ENCODE data around the gene A1CF. TPM values are rescaled to one million over a fixed set of nuclear protein-coding genes. Genes with fewer than 3 reads are reported as not detected.
"Not testable (repeated sequence)": the region's sequence is repeated elsewhere in the genome, so short reads cannot be mapped to it uniquely, and the experiment has no call there.

Gene A1CF
- polyA plus RNA-seq, 1 donor, result 0.10 TPM

DNA sequence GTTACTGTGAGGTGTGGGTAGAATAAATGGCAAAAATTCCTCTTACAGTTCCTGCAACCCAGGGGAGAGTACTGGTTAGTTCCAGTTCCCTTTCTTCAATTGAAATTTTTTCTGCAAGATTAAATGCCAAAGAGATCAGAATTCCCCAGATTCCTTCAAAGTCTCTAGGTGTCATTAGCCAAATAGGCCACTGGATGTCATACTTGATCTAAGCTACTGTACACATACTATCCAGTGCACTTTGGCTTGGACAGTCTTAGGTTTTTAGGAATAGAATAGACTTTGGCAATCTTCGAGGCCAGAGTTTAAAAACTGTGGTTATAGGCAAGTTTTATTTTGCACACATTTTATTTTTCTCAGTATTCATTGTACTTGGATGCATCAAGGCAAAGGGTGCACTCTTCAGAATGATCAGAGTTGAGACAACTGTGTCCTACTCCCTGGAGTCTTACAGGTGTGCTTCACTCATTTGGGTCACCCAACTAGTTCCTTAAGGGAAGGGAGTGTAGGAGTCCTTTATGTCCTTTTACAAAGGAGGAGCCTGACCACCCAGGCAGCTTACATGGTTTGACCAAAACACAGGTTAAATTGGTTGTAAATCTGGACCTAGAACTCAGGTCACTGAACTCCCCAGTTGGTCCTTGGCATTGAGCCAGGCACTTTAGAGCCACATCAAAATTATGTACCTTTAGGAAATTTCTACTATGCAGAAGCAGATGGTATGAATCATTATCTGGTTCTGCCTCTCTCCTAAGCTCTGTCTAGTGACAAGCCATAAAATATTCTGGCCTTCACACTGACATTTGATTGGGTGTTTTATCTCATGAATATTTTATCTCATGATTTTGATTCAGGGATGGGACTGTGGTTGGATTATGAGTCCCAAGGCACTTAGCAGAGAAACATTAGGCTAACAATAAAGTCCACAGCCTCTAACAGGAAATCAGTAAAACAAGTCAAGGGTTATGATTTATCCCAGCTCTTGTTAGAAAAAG, 96.2 kb downstream of the A1CF start:
- DNase-seq (ENCODE audit: low read depth), result no peak

DNA sequence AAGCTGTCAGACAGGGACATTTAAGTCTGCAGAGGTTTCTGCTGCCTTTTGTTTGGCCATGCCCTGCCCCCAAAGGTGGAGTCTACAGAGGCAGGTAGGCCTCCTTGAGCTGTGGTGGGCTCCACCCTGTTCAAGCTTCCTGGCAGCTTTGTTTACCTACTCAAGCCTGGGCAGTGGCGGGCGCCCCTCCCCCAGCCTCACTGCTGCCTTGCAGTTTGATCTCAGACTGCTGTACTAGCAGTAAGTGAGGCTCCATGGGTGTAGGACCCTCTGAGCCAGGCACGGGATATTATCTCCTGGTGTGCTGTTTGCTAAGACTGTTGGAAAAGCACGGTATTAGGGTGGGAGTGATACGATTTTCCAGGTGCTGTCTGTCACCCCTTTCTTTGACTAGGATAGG, 97.5 kb downstream of the A1CF start:
- DNase-seq (ENCODE audit: low read depth), result not testable (repeated sequence)

DNA sequence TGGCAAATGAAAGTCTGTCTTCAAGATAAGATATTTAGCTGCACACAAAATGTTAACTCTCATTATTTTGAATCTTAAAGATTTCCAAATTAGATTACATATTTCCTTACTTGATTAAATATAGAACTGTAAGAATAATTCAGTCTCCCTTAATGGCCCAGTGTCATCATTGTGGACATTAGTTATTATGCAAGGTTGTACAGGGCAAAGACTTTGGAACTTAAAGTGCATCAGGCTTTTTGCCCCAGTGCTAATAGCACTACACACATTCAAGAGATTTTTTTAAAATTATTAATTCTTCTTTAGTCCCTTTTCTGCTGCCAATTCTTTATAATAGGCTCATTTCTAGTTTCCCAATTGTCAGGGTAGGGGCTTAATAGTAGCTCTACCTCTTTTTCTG, 103.4 kb downstream of the A1CF start:
- not testable (repeated sequence) for DNase-seq (ENCODE audit: low read depth)

- not testable (repeated sequence) for DNase-seq (ENCODE audit: low read depth)
These were observed 105.4 kb downstream of the A1CF start for GRCh38 chr10:50780036-50780435.

- not testable (repeated sequence) for DNase-seq (ENCODE audit: low read depth)
These were observed 110.6 kb downstream of the A1CF start for GRCh38 chr10:50774868-50775267.

DNA sequence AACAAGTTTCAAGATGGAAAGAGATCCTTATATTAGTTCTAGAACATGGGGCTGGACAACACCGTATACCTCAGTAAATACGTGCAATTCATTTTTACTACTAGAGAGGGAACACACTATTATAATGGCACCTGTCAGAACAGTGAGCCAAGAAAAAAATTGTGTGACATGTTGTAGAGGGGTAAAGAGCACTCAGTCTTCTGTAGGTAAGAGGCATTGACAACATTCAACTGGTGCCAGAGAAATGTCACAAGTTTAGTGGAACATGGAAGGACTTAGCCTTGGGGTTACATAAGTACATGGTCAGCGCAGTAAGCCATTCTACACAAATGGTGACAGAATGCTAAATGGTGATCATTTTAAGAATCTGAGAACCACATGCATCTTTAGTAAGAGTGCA, 113.4 kb downstream of the A1CF start:
- DNase-seq (ENCODE audit: low read depth), result not testable (repeated sequence)

DNA sequence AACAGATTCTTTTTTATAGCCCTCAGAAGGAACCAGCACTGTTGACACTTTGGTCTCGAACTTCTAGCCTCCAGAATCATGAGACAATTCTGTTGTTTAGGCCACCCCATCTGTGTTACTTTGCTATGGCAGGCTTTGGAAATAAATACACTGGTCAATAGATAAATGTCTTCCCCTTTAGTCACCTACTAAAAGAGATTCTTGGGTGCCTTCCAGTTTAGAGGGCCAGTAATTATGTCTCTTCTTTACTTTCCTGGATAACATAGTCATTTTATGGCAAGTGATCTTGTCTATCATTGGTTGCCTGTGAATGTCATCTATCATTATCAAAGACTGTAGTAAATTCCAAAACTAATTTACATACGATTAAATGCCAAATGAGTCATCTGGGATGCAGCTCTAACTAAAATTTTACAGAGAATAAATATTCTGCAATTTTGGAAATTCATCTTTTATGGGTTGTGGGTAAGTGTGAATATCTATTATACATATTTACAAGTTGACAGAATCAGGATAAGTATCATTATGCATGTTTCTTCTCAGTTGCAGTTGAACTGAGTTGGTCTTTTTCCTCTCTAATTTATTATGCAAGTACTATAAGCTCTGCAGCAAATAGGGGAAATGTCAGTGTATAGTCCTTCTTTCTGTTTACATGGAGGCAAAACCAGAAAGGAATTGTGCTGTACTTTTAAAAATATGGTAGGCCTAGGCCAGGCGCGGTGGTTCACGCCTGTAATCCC, 118.5 kb downstream of the A1CF start:
- DNase-seq (ENCODE audit: low read depth), result not testable (repeated sequence)

Other genes with a start within 250 kb of the A1CF start
- 3.8 TPM for gene ASAH2B, start 145.7 kb downstream of the A1CF start, polyA plus RNA-seq (ENCODE audit: insufficient read length)
- gene PRKG1, start 188.9 kb upstream of the A1CF start, polyA plus RNA-seq (ENCODE audit: insufficient read length), result 38.2 TPM